Measurements from ENCODE around the gene IDH3A. TPM values are rescaled to one million over a fixed set of nuclear protein-coding genes. Genes with fewer than 3 reads are reported as not detected.

IDH3A gene
- total RNA-seq, 2 experiments from 2014 or later, result 47.5 to 47.6 TPM

DNA sequence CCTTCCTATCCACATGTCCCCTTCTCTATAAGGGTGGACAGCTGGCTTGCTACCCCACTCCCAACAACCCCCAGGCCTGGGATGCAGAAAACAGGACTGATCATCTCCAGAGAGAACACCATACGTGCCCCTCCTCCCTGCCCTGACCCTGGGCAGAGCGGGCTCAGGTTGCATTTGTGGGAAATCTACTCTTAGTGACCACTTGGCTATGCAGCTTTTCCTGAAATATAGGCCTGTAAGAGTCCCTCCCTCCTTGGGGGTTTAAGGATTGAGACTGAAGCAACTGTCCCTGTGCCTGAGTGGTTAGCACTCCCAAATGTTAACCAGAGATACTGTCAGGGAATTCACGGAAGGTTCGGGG is 45.1 kb upstream of the IDH3A start:
- H3K27ac ChIP-seq (ENCODE audit: low read depth in 1 of 2, low read length in 2 of 2), result peak overlapping the region in 1 of 2 donors; percentile 71
- peaks cover 51% of the 10 kb centered on the region for H3K4me1 ChIP-seq (ENCODE audit: insufficient read depth, low read length)
- Mint-ChIP-seq H3K36me3 (ENCODE audit: low read depth) (no peaks in the 10 kb centered on the region), H3K27ac (peak overlapping the region; percentile 84), H3K27me3 (no peaks in the 10 kb centered on the region), H3K9me3 (no peaks in the 10 kb centered on the region), H3K4me1 (ENCODE audit: low read depth) (peaks cover 47% of the 10 kb centered on the region), H3K4me3 (no peak overlapping the region)
- ATAC-seq (ENCODE audit: poor library complexity), result no peak
- H3K27me3 ChIP-seq (ENCODE audit: control insufficient read depth in 1 of 2, insufficient read depth in 2 of 2, low read length in 2 of 2), result no peaks in the 10 kb centered on the region
- DNase-seq, result no peak
- no peak for TF ChIP-seq CTCF (IDR thresholded peaks at IDR 0.05)
- CTCF ChIA-PET, result interaction anchor here (0.9 to 2.2 kb wide), 2 partner anchors 10 to 104 kb away, joined by 4 to 6 read pairs; no protein-coding TSS in a partner anchor
- no peak overlapping the region for H3K4me3 ChIP-seq (ENCODE audit: low read length)
- POLR2A ChIA-PET, result interaction anchor here (0.6 to 1.1 kb wide), 5 partner anchors 23 to 138 kb away, joined by 3 to 4 read pairs (median 3); no protein-coding TSS in a partner anchor
- no peaks in the 10 kb centered on the region for H3K9me3 ChIP-seq (ENCODE audit: control insufficient read depth in 1 of 2, insufficient read depth in 1 of 2, low read length in 2 of 2)
- H3K36me3 ChIP-seq (ENCODE audit: insufficient read depth, low read length), result no peaks in the 10 kb centered on the region
- intact Hi-C loops (cut with DNase I, micrococcal nuclease), result loop anchor here in 1 of 2 experiments (2.0 kb wide), 1 partner anchor 69 kb away; no protein-coding TSS in a partner anchor

DNA sequence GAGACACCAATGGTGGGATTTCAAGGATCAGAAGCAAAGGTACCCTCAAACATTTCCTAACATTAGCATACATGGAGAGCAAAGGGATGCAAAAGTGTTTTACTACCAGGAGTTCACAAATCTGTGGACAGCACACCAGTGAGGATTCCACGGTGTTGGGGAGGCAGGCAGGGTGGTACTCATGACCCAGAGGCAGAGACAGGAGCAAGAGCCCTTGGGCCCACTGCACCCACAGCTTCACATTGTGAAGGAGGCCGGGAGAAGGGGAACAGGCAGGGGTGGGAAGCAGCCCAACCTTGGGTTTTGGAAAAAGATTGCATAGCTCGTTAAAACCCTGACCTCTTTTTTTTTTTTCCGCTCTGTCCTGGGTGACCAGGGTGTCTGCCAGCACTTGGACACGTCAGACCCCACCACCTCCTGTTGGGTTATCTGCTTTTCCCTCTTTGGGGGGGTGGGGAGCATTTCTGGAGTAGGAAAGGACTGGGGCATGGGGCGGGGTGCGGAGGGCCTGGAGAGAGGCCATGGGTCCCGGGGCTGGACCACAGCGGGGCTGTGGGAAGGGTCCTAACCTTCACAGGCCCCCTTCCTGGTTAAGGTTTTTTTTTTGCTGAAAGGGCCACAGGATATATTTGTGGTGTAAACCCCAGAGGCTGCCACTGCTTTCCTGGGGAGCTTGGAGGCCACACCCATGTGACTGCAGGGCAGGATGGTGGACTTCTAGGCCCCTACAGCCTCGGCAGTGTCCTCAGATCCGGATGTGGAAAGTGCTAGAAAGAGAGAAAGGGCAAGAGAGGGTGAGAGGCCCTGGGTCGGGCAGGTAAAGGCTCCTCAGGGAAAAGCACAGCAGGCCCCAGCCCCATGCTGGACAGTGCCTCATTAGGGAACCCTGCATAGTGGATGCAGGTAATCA is 44.3 kb upstream of the IDH3A start:
- H3K36me3 Mint-ChIP-seq (ENCODE audit: low read depth), result no peaks in the 10 kb centered on the region
- intact Hi-C loops (cut with DNase I, micrococcal nuclease), result loop anchor here in 1 of 2 experiments (2.0 kb wide), 1 partner anchor 70 kb away; no protein-coding TSS in a partner anchor
- H3K9me3 Mint-ChIP-seq, result no peaks in the 10 kb centered on the region
- no peaks in the 10 kb centered on the region for H3K27me3 Mint-ChIP-seq
- Histone ChIP-seq H3K9me3 (ENCODE audit: control insufficient read depth in 1 of 2, insufficient read depth in 1 of 2, low read length in 2 of 2) (no peaks in the 10 kb centered on the region), H3K36me3 (ENCODE audit: insufficient read depth, low read length) (no peaks in the 10 kb centered on the region), H3K4me3 (ENCODE audit: low read length) (no peak overlapping the region), H3K27ac (ENCODE audit: low read depth in 1 of 2, low read length in 2 of 2) (peak overlapping the region in 1 of 2 donors; percentile 71), H3K4me1 (ENCODE audit: insufficient read depth, low read length) (peaks cover 51% of the 10 kb centered on the region), H3K27me3 (ENCODE audit: control insufficient read depth in 1 of 2, insufficient read depth in 2 of 2, low read length in 2 of 2) (no peaks in the 10 kb centered on the region)
- peaks cover 47% of the 10 kb centered on the region for H3K4me1 Mint-ChIP-seq (ENCODE audit: low read depth)
- TF ChIP-seq CTCF (IDR thresholded peaks at IDR 0.05), result no peak
- ATAC-seq (ENCODE audit: poor library complexity), result no peak
- CTCF ChIA-PET, result interaction anchor here (0.9 to 2.2 kb wide), 2 partner anchors 9 to 105 kb away, joined by 4 to 6 read pairs; no protein-coding TSS in a partner anchor
- H3K27ac Mint-ChIP-seq, result peak overlapping the region; percentile 84
- peak in 2 of 14 experiments; percentile 21 to 54 for DNase-seq
- no peak overlapping the region for H3K4me3 Mint-ChIP-seq
- POLR2A ChIA-PET, result interaction anchor here (0.6 to 1.1 kb wide), 4 partner anchors 24 to 138 kb away, joined by 3 to 4 read pairs (median 3); partner anchors contain the start of gene TBC1D2B

DNA sequence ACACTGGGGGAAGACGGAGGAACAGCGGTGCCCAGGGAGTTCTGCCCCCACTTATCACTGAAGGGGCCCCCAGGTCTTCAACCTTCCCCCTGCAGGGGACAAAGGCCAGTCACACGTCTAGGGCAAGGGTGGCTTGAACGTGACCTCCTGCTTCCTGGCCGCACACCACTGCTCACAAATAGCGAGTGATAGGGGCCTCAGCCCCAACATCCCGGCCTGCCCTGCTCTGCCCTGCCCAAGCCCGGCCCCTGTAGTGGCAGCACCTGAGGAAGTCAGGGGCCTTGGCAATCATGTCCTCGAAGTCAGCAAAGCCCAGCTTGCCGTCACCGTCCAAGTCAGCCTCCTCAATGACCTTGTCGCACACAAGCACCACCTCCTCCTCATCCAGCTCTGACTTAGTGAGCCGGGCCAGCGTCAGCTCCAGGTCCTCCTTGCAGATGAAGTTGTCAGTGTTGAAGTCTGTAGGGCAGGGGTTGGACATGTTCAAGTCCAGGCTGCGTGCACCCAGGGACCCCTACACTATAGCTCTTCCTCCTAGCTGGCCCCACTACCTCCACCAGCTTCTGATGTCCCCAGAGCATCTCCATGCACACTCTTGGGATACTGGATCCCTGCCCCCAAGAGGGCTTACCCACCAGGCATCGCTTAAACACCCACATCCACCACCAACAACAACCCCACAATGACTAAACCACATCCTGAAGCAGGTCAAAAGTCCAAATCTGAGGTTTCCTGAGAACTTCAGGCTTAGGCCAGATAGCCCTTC is 43.5 kb upstream of the IDH3A start:
- Mint-ChIP-seq H3K36me3 (ENCODE audit: low read depth) (no peaks in the 10 kb centered on the region), H3K4me1 (ENCODE audit: low read depth) (peaks cover 47% of the 10 kb centered on the region), H3K27ac (peak overlapping the region; percentile 58), H3K27me3 (no peaks in the 10 kb centered on the region), H3K4me3 (no peak overlapping the region), H3K9me3 (no peaks in the 10 kb centered on the region)
- peak in 2 of 14 experiments; percentile 26 to 38 for DNase-seq
- intact Hi-C loops (cut with DNase I, micrococcal nuclease), result loop anchor here in 1 of 2 experiments (2.0 kb wide), 1 partner anchor 71 kb away; no protein-coding TSS in a partner anchor
- TF ChIP-seq CTCF (IDR thresholded peaks at IDR 0.05), result no peak
- Histone ChIP-seq H3K4me1 (ENCODE audit: insufficient read depth, low read length) (peaks cover 51% of the 10 kb centered on the region), H3K36me3 (ENCODE audit: insufficient read depth, low read length) (no peaks in the 10 kb centered on the region), H3K9me3 (ENCODE audit: control insufficient read depth in 1 of 2, insufficient read depth in 1 of 2, low read length in 2 of 2) (no peaks in the 10 kb centered on the region), H3K27ac (ENCODE audit: low read depth in 1 of 2, low read length in 2 of 2) (no peak overlapping the region), H3K27me3 (ENCODE audit: control insufficient read depth in 1 of 2, insufficient read depth in 2 of 2, low read length in 2 of 2) (no peaks in the 10 kb centered on the region), H3K4me3 (ENCODE audit: low read length) (no peak overlapping the region)
- CTCF ChIA-PET, result interaction anchor here (2.2 kb wide), 1 partner anchor 106 kb away, joined by 6 read pairs; no protein-coding TSS in a partner anchor
- POLR2A ChIA-PET, result interaction anchor here (1.1 kb wide), 1 partner anchor 28 kb away, joined by 3 read pairs; the partner anchor contains the start of gene TBC1D2B
- ATAC-seq (ENCODE audit: poor library complexity), result no peak

Measured in CD4-positive, alpha-beta T cell (primary cell).